Fibroblast of lung (primary cell): Measurements from ENCODE around the gene PEX14.

Experiments used
- EZH2 ChIP-seq: IDR thresholded peaks from 2 replicates; pipeline ENCODE4 v1.5.1; 2012; ENCODE audit warnings: low read length, control low read depth, mild to moderate bottlenecking; ENCODE audit errors: missing control alignments
- TF ChIP-seq, protein P1 (sequence below), 2 donors: IDR thresholded peaks in 1 of 2; conservative IDR thresholded peaks in 1 of 2; 1 replicate in 1 of 2; 2 replicates in 1 of 2; pipeline ENCODE4 v1.5.1; 2011 to 2012; ENCODE audit warnings: low read length in 2 of 2, control low read depth in 1 of 2, inconsistent platforms in 1 of 2, low read depth in 1 of 2, mild to moderate bottlenecking in 1 of 2

GRCh38 chr1:10662824-10663677 is 188.3 kb downstream of the PEX14 start:
- TF ChIP-seq, protein P1, sequence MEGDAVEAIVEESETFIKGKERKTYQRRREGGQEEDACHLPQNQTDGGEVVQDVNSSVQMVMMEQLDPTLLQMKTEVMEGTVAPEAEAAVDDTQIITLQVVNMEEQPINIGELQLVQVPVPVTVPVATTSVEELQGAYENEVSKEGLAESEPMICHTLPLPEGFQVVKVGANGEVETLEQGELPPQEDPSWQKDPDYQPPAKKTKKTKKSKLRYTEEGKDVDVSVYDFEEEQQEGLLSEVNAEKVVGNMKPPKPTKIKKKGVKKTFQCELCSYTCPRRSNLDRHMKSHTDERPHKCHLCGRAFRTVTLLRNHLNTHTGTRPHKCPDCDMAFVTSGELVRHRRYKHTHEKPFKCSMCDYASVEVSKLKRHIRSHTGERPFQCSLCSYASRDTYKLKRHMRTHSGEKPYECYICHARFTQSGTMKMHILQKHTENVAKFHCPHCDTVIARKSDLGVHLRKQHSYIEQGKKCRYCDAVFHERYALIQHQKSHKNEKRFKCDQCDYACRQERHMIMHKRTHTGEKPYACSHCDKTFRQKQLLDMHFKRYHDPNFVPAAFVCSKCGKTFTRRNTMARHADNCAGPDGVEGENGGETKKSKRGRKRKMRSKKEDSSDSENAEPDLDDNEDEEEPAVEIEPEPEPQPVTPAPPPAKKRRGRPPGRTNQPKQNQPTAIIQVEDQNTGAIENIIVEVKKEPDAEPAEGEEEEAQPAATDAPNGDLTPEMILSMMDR (conservative IDR thresholded peaks at IDR 0.05 in 1 of 2, IDR thresholded peaks at IDR 0.05 in 1 of 2; ENCODE audit: low read depth in 1 of 2, low read length in 2 of 2) = no peak
- no peak for TF ChIP-seq EZH2
